SK-N-MC (cell line): ENCODE data around the gene PLA2R1.

ENCODE experiments used
- EZH2 ChIP-seq: fragments of 200-600 bp; sonication (generic); IDR thresholded peaks from one replicate; pipeline ENCODE4 v1.6.1; 2017; ENCODE audit warnings: antibody characterized with exemption
- POLR2AphosphoS5 ChIP-seq: IDR thresholded peaks from 2 replicates; pipeline ENCODE4 v1.6.1; 2012; ENCODE audit warnings: mild to moderate bottlenecking, low read depth, low read length, borderline replicate concordance

- TF ChIP-seq POLR2AphosphoS5 (no peak), EZH2 (no peak)
These were observed 180.2 kb downstream of the PLA2R1 start for GRCh38 chr2:159882130-159882745.
